Bronchial epithelial cell (primary cell): ENCODE data around the gene HOXD8. TPM values are rescaled to one million over a fixed set of nuclear protein-coding genes. Genes with fewer than 3 reads are reported as not detected.

Experiments
- DNase-seq: peaks from one replicate; pipeline ENCODE4 v3.0.0-alpha.2; 2010; ENCODE audit warnings: low read depth
- FAIRE-seq: peaks from 2 replicates; lab custom pipeline; 2011; peaks lifted over from hg19 to GRCh38; lab: Jason Lieb, UNC
- H3K27me3 ChIP-seq: 2 replicates; pipeline ENCODE4 v1.5.1; 2011; ENCODE audit warnings: low read length; ENCODE audit not compliant: control insufficient read depth, insufficient read depth
- H3K36me3 ChIP-seq: 2 replicates; pipeline ENCODE4 v1.5.1; 2011; ENCODE audit warnings: low read length; ENCODE audit not compliant: control insufficient read depth, insufficient read depth
- H3K4me3 ChIP-seq: 2 replicates; pipeline ENCODE4 v1.5.1; 2011; ENCODE audit warnings: mild to moderate bottlenecking, low read depth, low read length, control low read depth
- CTCF ChIP-seq: IDR thresholded peaks from 2 replicates; pipeline ENCODE4 v1.5.1; 2011; ENCODE audit warnings: mild to moderate bottlenecking, moderate library complexity, low read length, control low read depth, inconsistent platforms; ENCODE audit not compliant: insufficient read depth, severe bottlenecking
- total RNA-seq: library from RNA; depleted of rRNA; stranded (reverse); fragments of >200 nt; gene quantifications from 2 replicates; pipeline ENCODE4 v1.2.1, GENCODE V29; 2014

HOXD8 gene
- total RNA-seq, 1 donor from 2014 or later, result not detected

GRCh38 chr2:176101216-176101830, 28.2 kb upstream of the HOXD8 start:
- no peaks in the 10 kb centered on the region for H3K36me3 ChIP-seq
- peaks cover 92% of the 10 kb centered on the region for H3K27me3 ChIP-seq
- no peak for FAIRE-seq
- no peak overlapping the region for H3K4me3 ChIP-seq
- no peak for DNase-seq
- TF ChIP-seq CTCF, result no peak

GRCh38 chr2:176101842-176102241, 27.7 kb upstream of the HOXD8 start:
- DNase-seq (no peak), FAIRE-seq (no peak)
- no peak for TF ChIP-seq CTCF
- H3K27me3 ChIP-seq, result peaks cover 88% of the 10 kb centered on the region
- H3K4me3 ChIP-seq, result no peak overlapping the region
- H3K36me3 ChIP-seq, result no peaks in the 10 kb centered on the region

- FAIRE-seq, result no peak
- no peak for DNase-seq
- Histone ChIP-seq H3K4me3 (no peak overlapping the region), H3K27me3 (peaks cover 86% of the 10 kb centered on the region), H3K36me3 (no peaks in the 10 kb centered on the region)
- no peak for TF ChIP-seq CTCF
Measured at GRCh38 chr2:176102309-176102866, 27.1 kb upstream of the HOXD8 start.

GRCh38 chr2:176103194-176103593, 26.3 kb upstream of the HOXD8 start:
- peaks cover 78% of the 10 kb centered on the region for H3K27me3 ChIP-seq
- FAIRE-seq, result no peak
- TF ChIP-seq CTCF, result no peak
- H3K4me3 ChIP-seq, result no peak overlapping the region
- H3K36me3 ChIP-seq, result no peaks in the 10 kb centered on the region
- no peak for DNase-seq

- no peak for DNase-seq
- Histone ChIP-seq H3K4me3 (no peak overlapping the region), H3K36me3 (no peaks in the 10 kb centered on the region), H3K27me3 (peaks cover 76% of the 10 kb centered on the region)
- no peak for TF ChIP-seq CTCF
- no peak for FAIRE-seq
Measured at GRCh38 chr2:176103742-176104315, 25.7 kb upstream of the HOXD8 start.
